GM12892 (cell line): Measurements from ENCODE around the gene PTPRQ.

Experiments
- POLR2A ChIP-seq: IDR thresholded peaks from 2 replicates; pipeline ENCODE4 v1.6.1; 2011; ENCODE audit warnings: low read depth, low read length, control low read depth
- POLR2AphosphoS5 ChIP-seq: IDR thresholded peaks from 2 replicates; pipeline ENCODE4 v1.6.1; 2011; ENCODE audit warnings: low read depth, low read length, control low read depth
- TAF1 ChIP-seq: IDR thresholded peaks from 2 replicates; pipeline ENCODE4 v1.6.1; 2011; ENCODE audit warnings: low read depth, mild to moderate bottlenecking, control low read depth, low read length, borderline replicate concordance

- no peak for TF ChIP-seq POLR2AphosphoS5
- TF ChIP-seq POLR2A, result no peak
- no peak for TF ChIP-seq TAF1
Observed at GRCh38 chr12:80493466-80493865, 49.4 kb downstream of the PTPRQ start.
